Measurements from ENCODE around the gene CASS4.

DNA sequence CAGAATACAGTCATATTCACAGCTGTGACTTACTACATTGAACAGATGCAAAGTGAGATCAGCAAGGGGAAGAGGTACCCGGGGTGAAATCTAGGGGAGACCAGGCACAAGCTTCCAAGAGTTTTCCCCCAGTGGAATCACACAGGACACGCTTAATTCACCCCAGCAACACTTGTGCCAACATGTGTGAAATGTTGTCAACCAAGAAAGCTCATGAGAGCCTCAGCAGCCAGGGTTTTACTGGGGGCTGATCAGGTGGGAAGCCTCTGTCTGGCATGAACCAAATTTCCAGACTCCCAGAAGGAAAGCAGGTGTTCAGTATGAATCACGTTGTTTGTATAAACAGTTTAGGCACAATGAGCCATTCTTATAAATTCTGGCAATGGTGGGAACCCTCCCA lies 49.5 kb downstream of the CASS4 start:
- TF ChIP-seq EZH2 (IDR thresholded peaks at IDR 0.05; ENCODE audit: low read length, missing control alignments) = no peak
- TF ChIP-seq, protein P1, sequence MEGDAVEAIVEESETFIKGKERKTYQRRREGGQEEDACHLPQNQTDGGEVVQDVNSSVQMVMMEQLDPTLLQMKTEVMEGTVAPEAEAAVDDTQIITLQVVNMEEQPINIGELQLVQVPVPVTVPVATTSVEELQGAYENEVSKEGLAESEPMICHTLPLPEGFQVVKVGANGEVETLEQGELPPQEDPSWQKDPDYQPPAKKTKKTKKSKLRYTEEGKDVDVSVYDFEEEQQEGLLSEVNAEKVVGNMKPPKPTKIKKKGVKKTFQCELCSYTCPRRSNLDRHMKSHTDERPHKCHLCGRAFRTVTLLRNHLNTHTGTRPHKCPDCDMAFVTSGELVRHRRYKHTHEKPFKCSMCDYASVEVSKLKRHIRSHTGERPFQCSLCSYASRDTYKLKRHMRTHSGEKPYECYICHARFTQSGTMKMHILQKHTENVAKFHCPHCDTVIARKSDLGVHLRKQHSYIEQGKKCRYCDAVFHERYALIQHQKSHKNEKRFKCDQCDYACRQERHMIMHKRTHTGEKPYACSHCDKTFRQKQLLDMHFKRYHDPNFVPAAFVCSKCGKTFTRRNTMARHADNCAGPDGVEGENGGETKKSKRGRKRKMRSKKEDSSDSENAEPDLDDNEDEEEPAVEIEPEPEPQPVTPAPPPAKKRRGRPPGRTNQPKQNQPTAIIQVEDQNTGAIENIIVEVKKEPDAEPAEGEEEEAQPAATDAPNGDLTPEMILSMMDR (conservative IDR thresholded peaks at IDR 0.05 in 1 of 2, IDR thresholded peaks at IDR 0.05 in 1 of 2; ENCODE audit: low read depth in 1 of 2, low read length in 2 of 2) = no peak

Data from fibroblast of lung (primary cell).